ENCODE data around the gene LIN37. TPM values are rescaled to one million over a fixed set of nuclear protein-coding genes. Genes with fewer than 3 reads are reported as not detected.

Gene LIN37
- total RNA-seq, 4 donors from 2014 or later, result 6.8 to 31.6 (median 16.9) TPM

DNA sequence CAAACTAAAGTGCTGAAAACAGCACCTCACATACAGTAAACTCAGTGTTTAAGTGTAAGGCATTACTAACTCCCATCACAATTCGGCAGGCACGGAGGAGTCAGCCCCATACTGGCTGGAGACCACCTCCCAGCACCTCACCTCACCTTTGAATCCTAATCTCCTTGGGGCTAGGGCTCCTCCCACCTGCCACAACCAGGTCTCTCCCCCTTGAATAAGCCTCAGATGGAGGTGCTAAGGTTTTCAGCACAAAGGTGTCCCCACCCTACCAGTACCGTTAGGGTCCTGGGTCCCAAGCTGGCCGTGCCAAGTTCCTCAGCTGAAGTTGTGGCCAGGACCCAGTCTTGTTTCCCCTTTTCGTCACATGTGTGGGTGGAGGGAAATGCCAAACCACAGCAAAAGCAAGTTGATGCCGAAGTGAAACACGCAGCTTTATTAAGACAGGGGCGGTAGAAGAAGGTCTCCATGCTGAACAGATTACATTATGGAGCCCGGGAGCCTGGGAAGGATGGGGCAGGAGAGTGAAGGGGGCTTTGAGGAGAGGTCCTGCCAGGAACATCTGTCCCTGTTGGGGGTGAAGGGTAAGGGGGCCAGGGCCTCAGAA, 6.2 kb upstream of the LIN37 start, which contains the start of gene IGFLR1:
IGFLR1 (minus strand) TSS at position 332 of the 604 bp plus-strand sequence. CDS start 1,272 bp downstream, outside the sequence.
- no peaks in the 10 kb centered on the region for H3K36me3 ChIP-seq
- H3K9me3 ChIP-seq, result no peaks in the 10 kb centered on the region
- peak within 1 kb of the TSS in 1 of 2 donors; percentile 62 for H3K4me3 ChIP-seq
- intact Hi-C loops (cut with DNase I; ENCODE audit: low total_unique reads), result no loop called here
- peak within 1 kb of the TSS; percentile 42 to 69 for H3K27ac ChIP-seq
- H3K4me1 ChIP-seq, result peaks cover 6 to 22% of the 10 kb centered on the region in 2 donors
- no peaks in the 10 kb centered on the region for H3K27me3 ChIP-seq
- DNase-seq, result no peak
- TF ChIP-seq POLR2A (IDR thresholded peaks at IDR 0.05), result no peak
- no peak for TF ChIP-seq CTCF (IDR thresholded peaks at IDR 0.05)

GRCh38 chr19:35743640-35744429, 4.5 kb upstream of the LIN37 start:
- Histone ChIP-seq H3K4me1 (peaks cover 6 to 22% of the 10 kb centered on the region in 2 donors), H3K27me3 (no peaks in the 10 kb centered on the region), H3K9me3 (no peaks in the 10 kb centered on the region), H3K4me3 (no peak overlapping the region), H3K36me3 (no peaks in the 10 kb centered on the region), H3K27ac (peak overlapping the region in 1 of 2 donors; percentile 100)
- no peak for DNase-seq
- intact Hi-C loops (cut with DNase I; ENCODE audit: low total_unique reads), result no loop called here
- TF ChIP-seq POLR2A (IDR thresholded peaks at IDR 0.05) (no peak), CTCF (IDR thresholded peaks at IDR 0.05) (no peak)

- TF ChIP-seq POLR2A (IDR thresholded peaks at IDR 0.05), result no peak
- TF ChIP-seq CTCF (IDR thresholded peaks at IDR 0.05), result peak; percentile 44 to 63 (median 52)
- Histone ChIP-seq H3K27ac (peak overlapping the region; percentile 100), H3K4me3 (peak overlapping the region; percentile 92 to 100), H3K4me1 (peaks cover 6 to 23% of the 10 kb centered on the region in 2 donors), H3K36me3 (no peaks in the 10 kb centered on the region), H3K27me3 (no peaks in the 10 kb centered on the region), H3K9me3 (no peaks in the 10 kb centered on the region)
- peak; percentile 95 to 97 for DNase-seq
- intact Hi-C loops (cut with DNase I; ENCODE audit: low total_unique reads), result no loop called here
These were observed 3.7 kb upstream of the LIN37 start for GRCh38 chr19:35744430-35745327.

DNA sequence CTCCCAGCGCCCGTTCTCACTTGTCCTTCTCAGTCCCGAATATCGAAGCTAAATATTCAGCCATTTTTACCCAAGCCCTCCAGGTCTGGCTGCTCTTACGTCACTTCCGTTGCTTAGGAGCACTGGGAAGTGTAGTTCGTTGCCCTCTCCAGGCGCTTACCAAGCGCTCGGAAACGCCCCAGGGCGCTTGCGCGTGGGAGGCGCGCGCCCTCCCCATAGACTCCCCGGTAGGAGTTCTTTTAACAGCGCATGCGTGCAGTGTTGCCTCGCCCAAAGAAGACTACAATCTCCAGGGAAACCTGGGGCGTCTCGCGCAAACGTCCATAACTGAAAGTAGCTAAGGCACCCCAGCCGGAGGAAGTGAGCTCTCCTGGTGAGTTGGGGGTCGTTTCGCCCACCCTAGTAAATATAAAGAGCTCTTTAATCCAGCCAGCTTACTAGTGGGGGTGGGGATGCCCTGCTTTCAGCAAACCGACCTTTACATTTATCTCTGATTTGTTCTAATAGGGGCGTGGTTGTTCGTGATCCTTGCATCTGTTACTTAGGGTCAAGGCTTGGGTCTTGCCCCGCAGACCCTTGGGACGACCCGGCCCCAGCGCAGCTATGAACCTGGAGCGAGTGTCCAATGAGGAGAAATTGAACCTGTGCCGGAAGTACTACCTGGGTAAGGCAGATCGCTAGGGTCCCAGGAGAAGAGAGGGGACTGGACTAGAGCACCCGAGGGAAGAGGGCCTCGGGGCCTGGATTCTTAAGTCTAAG, 2.9 kb upstream of the LIN37 start, which contains the start of the genes PSENEN and U2AF1L4:
PSENEN (plus strand) TSS at position 324 of the 759 bp plus-strand sequence; CDS start at position 604, 280 bp downstream.
U2AF1L4 (minus strand) TSS at position 91 of the 759 bp plus-strand sequence; CDS start at position 64, 27 bp downstream.
- no peaks in the 10 kb centered on the region for H3K27me3 ChIP-seq
- TF ChIP-seq POLR2A (IDR thresholded peaks at IDR 0.05) (peak in 1 of 2 donors; percentile 54), CTCF (IDR thresholded peaks at IDR 0.05) (peak in 2 of 4 experiments; percentile 7 to 38)
- H3K4me3 ChIP-seq, result peak within 1 kb of the TSS; percentile 92 to 100
- peaks cover 6 to 23% of the 10 kb centered on the region in 2 donors for H3K4me1 ChIP-seq
- no peaks in the 10 kb centered on the region for H3K36me3 ChIP-seq
- DNase-seq, result peak; percentile 98
- no peaks in the 10 kb centered on the region for H3K9me3 ChIP-seq
- H3K27ac ChIP-seq, result peak within 1 kb of the TSS; percentile 100
- intact Hi-C loops (cut with DNase I; ENCODE audit: low total_unique reads), result no loop called here
